ENCODE results near the gene SPAG9.

The SPAG9 gene

GRCh38 chr17:50986989-50987660, 133.5 kb downstream of the SPAG9 start:
- peak; percentile 20 for DNase-seq (ENCODE audit: low spot score)

GRCh38 chr17:50981279-50981678, 139.4 kb downstream of the SPAG9 start:
- no peak for DNase-seq (ENCODE audit: low spot score)

GRCh38 chr17:50979524-50979927, 141.1 kb downstream of the SPAG9 start:
- no peak for DNase-seq (ENCODE audit: low spot score)

- no peak for DNase-seq (ENCODE audit: low spot score)
These were observed 143.0 kb downstream of the SPAG9 start for GRCh38 chr17:50977487-50978159.

GRCh38 chr17:50976951-50977472, 143.7 kb downstream of the SPAG9 start:
- no peak for DNase-seq (ENCODE audit: low spot score)

- DNase-seq (ENCODE audit: low spot score), result no peak
These were observed 146.8 kb downstream of the SPAG9 start for GRCh38 chr17:50973557-50974494.

GRCh38 chr17:50972577-50972976, 148.1 kb downstream of the SPAG9 start:
- DNase-seq (ENCODE audit: low spot score), result no peak

- DNase-seq (ENCODE audit: low spot score), result no peak
These were observed 152.9 kb downstream of the SPAG9 start for GRCh38 chr17:50967795-50968194.

GRCh38 chr17:50966163-50966666, 154.5 kb downstream of the SPAG9 start:
- DNase-seq (ENCODE audit: low spot score), result no peak

GRCh38 chr17:50963139-50963538, 157.5 kb downstream of the SPAG9 start:
- no peak for DNase-seq (ENCODE audit: low spot score)

- DNase-seq (ENCODE audit: low spot score), result no peak
These were observed 159.1 kb downstream of the SPAG9 start for GRCh38 chr17:50961282-50962220.

GRCh38 chr17:50959341-50959740, 161.3 kb downstream of the SPAG9 start:
- DNase-seq (ENCODE audit: low spot score), result no peak

GRCh38 chr17:50957600-50958575, 162.8 kb downstream of the SPAG9 start:
- no peak for DNase-seq (ENCODE audit: low spot score)

GRCh38 chr17:50956750-50957523, 163.7 kb downstream of the SPAG9 start:
- peak; percentile 15 for DNase-seq (ENCODE audit: low spot score)

GRCh38 chr17:50956409-50956749, 164.3 kb downstream of the SPAG9 start:
- no peak for DNase-seq (ENCODE audit: low spot score)

GRCh38 chr17:50955667-50956120, 165.0 kb downstream of the SPAG9 start:
- DNase-seq (ENCODE audit: low spot score), result no peak

GRCh38 chr17:50955160-50955559, 165.5 kb downstream of the SPAG9 start:
- DNase-seq (ENCODE audit: low spot score), result no peak

- no peak for DNase-seq (ENCODE audit: low spot score)
These were observed 166.0 kb downstream of the SPAG9 start for GRCh38 chr17:50954641-50955121.
